K562 (cell line): ENCODE results near the gene CHD3. TPM values are rescaled to one million over a fixed set of nuclear protein-coding genes. Genes with fewer than 3 reads are reported as not detected.

ENCODE experiments used
- ADNP ChIP-seq: fragments of 200-800 bp; sonication (Bioruptor generic); IDR thresholded peaks from 2 replicates; pipeline ENCODE4 v1.6.1; 2016; ENCODE audit warnings: missing genetic modification characterization, missing compliant biosample characterization
- CHD4 ChIP-seq: fragments of 200-600 bp; sonication (generic); IDR thresholded peaks from 3 replicates; pipeline ENCODE4 v1.6.1; 2012; ENCODE audit warnings: low read depth, mild to moderate bottlenecking, mixed read lengths, low read length, inconsistent platforms; ENCODE audit not compliant: insufficient read depth, insufficient replicate concordance, poor library complexity, severe bottlenecking
- HIVEP1 ChIP-seq: fragments of 250-450 bp; sonication (Bioruptor Pico); IDR thresholded peaks from 2 replicates; pipeline ENCODE4 v1.4.0; 2020; ENCODE audit warnings: mild to moderate bottlenecking
- PCBP1 ChIP-seq: fragments of 200-400 bp; formaldehyde crosslinking; IDR thresholded peaks from 2 replicates; pipeline ENCODE4 v1.6.1; 2018; ENCODE audit warnings: mild to moderate bottlenecking, low read depth, low read length; ENCODE audit not compliant: poor library complexity, severe bottlenecking
- RBM17 ChIP-seq: fragments of 200-400 bp; formaldehyde crosslinking; IDR thresholded peaks from 2 replicates; pipeline ENCODE4 v1.6.1; 2017; ENCODE audit warnings: low read depth, mild to moderate bottlenecking, low read length, borderline replicate concordance
- SMARCB1 ChIP-seq: IDR thresholded peaks from 2 replicates; pipeline ENCODE4 v1.6.1; 2011; ENCODE audit warnings: improper control_type of control experiment, low read depth; ENCODE audit not compliant: insufficient read length
- SP1 ChIP-seq: sonication (generic); formaldehyde crosslinking; IDR thresholded peaks from 2 replicates; pipeline ENCODE4 v1.8.1; 2022; ENCODE audit warnings: mild to moderate bottlenecking, missing genetic modification reagents
- TBL1XR1 ChIP-seq, 2 experiments: IDR thresholded peaks; 2 replicates each; pipeline ENCODE4 v1.6.1; 2012; ENCODE audit warnings: improper control_type of control experiment in 2 of 2, low read length in 2 of 2, mild to moderate bottlenecking in 1 of 2
- XRCC3 ChIP-seq: fragments of 450-650 bp; IDR thresholded peaks from 2 replicates; pipeline ENCODE4 v1.6.1; 2017; ENCODE audit warnings: mild to moderate bottlenecking, moderate library complexity
- polyA plus RNA-seq, 8 experiments: library from polyadenylated mRNA; depleted of rRNA in 4 of 8; stranded (reverse) in 5 of 8; unstranded in 3 of 8; fragments of >200 nt; fragmentation: Nextera tagmentation in 2 of 8; fragmentation: Illumina TruSeq in 1 of 8; extraction: Ambion mirVana in 2 of 8; extraction: Trizol in 1 of 8; gene quantifications; 2 replicates each; pipeline versions ENCODE4 v1.2.1 to v1.2.3, GENCODE V29; 2011 to 2014; ENCODE audit warnings: inconsistent platforms in 1 of 8, missing spikeins in 1 of 8
- total RNA-seq, 7 experiments: library from RNA; depleted of rRNA in 6 of 7; stranded (reverse); fragments of >200 nt in 6 of 7; fragmentation: Illumina TruSeq in 2 of 7; extraction: Trizol in 2 of 7; gene quantifications; 2 replicates each; pipeline versions ENCODE4 v1.2.1 to v1.2.3, GENCODE V29; 2011 to 2021; ENCODE audit warnings: low replicate concordance in 1 of 7
- TF ChIP-seq, protein P1 (sequence below): fragments of 200-800 bp; sonication (Bioruptor generic); IDR thresholded peaks from 2 replicates; pipeline ENCODE4 v1.6.1; 2016; ENCODE audit warnings: missing genetic modification characterization, missing compliant biosample characterization
- TF ChIP-seq, protein P2 (sequence below), 2 experiments: fragments of 450-650 bp; conservative IDR thresholded peaks; 2 replicates each; pipeline ENCODE4 v1.6.1; 2017; ENCODE audit warnings: mild to moderate bottlenecking in 2 of 2, moderate library complexity in 2 of 2
- TF ChIP-seq, protein P3 (sequence below), 2 experiments: IDR thresholded peaks; 2 replicates each; pipeline ENCODE4 v1.6.1; 2012; ENCODE audit warnings: improper control_type of control experiment in 2 of 2, low read depth in 2 of 2, low read length in 2 of 2, borderline replicate concordance in 1 of 2
- TF ChIP-seq, protein P4 (sequence below): sonication (generic); formaldehyde crosslinking; IDR thresholded peaks from 2 replicates; pipeline ENCODE4 v1.4.0; 2020; ENCODE audit warnings: mild to moderate bottlenecking, missing genetic modification reagents
- TF ChIP-seq, protein P5 (sequence below): sonication (generic); formaldehyde crosslinking; IDR thresholded peaks from 2 replicates; pipeline ENCODE4 v1.5.0; 2020; ENCODE audit warnings: missing genetic modification reagents

CHD3 gene
- total and polyA plus RNA-seq, 9 of the 15 experiments (the other 6 are each of a cell fraction or from before 2014, with no cell fraction given) = 0.39 to 38.2 (median 21.2) TPM

DNA sequence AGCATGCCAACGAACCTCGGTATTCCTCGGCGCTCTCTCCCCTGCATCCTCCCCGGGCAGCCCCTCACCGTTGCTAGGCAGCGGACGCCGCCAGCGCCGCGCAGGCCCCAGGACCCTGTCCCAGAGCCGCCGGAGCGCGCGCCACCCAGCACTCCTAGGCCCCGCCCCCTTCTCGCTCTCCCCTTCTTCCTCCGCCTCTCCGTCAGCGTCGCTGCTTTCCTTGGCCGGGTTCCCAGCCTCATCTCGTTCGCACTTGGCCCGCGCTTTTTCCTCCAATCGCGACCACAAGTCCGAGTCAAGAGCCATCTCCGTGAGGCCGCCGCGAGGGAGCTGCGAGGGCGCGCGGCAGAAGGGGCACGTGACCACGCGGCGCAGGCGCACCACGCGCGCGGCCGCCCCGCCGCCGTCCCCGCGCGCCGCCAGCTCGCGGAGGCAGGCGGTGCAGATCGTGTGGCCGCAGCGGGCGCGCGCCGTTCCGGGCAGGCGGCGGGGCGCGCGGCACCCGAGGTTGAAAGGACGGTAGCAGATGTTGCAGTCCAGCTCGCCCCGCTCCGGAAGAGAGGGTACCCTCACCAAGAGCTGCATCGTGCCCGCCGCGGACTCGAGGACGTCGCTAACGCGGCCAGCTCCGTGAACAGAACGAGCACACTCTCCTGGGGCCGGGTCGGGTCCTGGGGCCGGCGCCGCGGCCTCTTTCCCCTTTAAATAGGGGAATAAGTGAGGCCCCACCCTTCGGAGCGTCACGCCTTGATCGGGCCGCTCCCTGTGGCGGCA is 27.2 kb downstream of the CHD3 start, which contains the start of gene RNF227 (continued):
- TF ChIP-seq, protein P1, sequence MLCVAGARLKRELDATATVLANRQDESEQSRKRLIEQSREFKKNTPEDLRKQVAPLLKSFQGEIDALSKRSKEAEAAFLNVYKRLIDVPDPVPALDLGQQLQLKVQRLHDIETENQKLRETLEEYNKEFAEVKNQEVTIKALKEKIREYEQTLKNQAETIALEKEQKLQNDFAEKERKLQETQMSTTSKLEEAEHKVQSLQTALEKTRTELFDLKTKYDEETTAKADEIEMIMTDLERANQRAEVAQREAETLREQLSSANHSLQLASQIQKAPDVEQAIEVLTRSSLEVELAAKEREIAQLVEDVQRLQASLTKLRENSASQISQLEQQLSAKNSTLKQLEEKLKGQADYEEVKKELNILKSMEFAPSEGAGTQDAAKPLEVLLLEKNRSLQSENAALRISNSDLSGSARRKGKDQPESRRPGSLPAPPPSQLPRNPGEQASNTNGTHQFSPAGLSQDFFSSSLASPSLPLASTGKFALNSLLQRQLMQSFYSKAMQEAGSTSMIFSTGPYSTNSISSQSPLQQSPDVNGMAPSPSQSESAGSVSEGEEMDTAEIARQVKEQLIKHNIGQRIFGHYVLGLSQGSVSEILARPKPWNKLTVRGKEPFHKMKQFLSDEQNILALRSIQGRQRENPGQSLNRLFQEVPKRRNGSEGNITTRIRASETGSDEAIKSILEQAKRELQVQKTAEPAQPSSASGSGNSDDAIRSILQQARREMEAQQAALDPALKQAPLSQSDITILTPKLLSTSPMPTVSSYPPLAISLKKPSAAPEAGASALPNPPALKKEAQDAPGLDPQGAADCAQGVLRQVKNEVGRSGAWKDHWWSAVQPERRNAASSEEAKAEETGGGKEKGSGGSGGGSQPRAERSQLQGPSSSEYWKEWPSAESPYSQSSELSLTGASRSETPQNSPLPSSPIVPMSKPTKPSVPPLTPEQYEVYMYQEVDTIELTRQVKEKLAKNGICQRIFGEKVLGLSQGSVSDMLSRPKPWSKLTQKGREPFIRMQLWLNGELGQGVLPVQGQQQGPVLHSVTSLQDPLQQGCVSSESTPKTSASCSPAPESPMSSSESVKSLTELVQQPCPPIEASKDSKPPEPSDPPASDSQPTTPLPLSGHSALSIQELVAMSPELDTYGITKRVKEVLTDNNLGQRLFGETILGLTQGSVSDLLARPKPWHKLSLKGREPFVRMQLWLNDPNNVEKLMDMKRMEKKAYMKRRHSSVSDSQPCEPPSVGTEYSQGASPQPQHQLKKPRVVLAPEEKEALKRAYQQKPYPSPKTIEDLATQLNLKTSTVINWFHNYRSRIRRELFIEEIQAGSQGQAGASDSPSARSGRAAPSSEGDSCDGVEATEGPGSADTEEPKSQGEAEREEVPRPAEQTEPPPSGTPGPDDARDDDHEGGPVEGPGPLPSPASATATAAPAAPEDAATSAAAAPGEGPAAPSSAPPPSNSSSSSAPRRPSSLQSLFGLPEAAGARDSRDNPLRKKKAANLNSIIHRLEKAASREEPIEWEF (CRISPR knock-in tag) = no peak
- TF ChIP-seq CHD4 = no peak
- TF ChIP-seq, protein P2, sequence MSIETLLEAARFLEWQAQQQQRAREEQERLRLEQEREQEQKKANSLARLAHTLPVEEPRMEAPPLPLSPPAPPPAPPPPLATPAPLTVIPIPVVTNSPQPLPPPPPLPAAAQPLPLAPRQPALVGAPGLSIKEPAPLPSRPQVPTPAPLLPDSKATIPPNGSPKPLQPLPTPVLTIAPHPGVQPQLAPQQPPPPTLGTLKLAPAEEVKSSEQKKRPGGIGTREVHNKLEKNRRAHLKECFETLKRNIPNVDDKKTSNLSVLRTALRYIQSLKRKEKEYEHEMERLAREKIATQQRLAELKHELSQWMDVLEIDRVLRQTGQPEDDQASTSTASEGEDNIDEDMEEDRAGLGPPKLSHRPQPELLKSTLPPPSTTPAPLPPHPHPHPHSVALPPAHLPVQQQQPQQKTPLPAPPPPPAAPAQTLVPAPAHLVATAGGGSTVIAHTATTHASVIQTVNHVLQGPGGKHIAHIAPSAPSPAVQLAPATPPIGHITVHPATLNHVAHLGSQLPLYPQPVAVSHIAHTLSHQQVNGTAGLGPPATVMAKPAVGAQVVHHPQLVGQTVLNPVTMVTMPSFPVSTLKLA (conservative IDR thresholded peaks at IDR 0.05) = peak; percentile 60 to 70
- TF ChIP-seq, protein P3, sequence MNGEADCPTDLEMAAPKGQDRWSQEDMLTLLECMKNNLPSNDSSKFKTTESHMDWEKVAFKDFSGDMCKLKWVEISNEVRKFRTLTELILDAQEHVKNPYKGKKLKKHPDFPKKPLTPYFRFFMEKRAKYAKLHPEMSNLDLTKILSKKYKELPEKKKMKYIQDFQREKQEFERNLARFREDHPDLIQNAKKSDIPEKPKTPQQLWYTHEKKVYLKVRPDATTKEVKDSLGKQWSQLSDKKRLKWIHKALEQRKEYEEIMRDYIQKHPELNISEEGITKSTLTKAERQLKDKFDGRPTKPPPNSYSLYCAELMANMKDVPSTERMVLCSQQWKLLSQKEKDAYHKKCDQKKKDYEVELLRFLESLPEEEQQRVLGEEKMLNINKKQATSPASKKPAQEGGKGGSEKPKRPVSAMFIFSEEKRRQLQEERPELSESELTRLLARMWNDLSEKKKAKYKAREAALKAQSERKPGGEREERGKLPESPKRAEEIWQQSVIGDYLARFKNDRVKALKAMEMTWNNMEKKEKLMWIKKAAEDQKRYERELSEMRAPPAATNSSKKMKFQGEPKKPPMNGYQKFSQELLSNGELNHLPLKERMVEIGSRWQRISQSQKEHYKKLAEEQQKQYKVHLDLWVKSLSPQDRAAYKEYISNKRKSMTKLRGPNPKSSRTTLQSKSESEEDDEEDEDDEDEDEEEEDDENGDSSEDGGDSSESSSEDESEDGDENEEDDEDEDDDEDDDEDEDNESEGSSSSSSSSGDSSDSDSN (IDR thresholded peaks at IDR 0.05; ENCODE audit: borderline replicate concordance in 1 of 2, low read depth in 2 of 2, low read length in 2 of 2) = no peak
- TF ChIP-seq PCBP1 = no peak
- TF ChIP-seq, protein P4, sequence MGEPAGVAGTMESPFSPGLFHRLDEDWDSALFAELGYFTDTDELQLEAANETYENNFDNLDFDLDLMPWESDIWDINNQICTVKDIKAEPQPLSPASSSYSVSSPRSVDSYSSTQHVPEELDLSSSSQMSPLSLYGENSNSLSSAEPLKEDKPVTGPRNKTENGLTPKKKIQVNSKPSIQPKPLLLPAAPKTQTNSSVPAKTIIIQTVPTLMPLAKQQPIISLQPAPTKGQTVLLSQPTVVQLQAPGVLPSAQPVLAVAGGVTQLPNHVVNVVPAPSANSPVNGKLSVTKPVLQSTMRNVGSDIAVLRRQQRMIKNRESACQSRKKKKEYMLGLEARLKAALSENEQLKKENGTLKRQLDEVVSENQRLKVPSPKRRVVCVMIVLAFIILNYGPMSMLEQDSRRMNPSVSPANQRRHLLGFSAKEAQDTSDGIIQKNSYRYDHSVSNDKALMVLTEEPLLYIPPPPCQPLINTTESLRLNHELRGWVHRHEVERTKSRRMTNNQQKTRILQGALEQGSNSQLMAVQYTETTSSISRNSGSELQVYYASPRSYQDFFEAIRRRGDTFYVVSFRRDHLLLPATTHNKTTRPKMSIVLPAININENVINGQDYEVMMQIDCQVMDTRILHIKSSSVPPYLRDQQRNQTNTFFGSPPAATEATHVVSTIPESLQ (CRISPR knock-in tag) = peak; percentile 94
- TF ChIP-seq SP1 (CRISPR knock-in tag) = peak; percentile 67
- no peak for TF ChIP-seq TBL1XR1 (IDR thresholded peaks at IDR 0.05; ENCODE audit: low read length in 2 of 2)
- no peak for TF ChIP-seq SMARCB1
- no peak for TF ChIP-seq ADNP (tag)
- TF ChIP-seq, protein P5, sequence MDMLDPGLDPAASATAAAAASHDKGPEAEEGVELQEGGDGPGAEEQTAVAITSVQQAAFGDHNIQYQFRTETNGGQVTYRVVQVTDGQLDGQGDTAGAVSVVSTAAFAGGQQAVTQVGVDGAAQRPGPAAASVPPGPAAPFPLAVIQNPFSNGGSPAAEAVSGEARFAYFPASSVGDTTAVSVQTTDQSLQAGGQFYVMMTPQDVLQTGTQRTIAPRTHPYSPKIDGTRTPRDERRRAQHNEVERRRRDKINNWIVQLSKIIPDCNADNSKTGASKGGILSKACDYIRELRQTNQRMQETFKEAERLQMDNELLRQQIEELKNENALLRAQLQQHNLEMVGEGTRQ (CRISPR knock-in tag) = peak; percentile 93
- no peak for TF ChIP-seq HIVEP1 (CRISPR knock-in tag)
- TF ChIP-seq XRCC3 = no peak
- no peak for TF ChIP-seq RBM17
